ENCODE measurements around the gene KLHL21. TPM values are rescaled to one million over a fixed set of nuclear protein-coding genes. Genes with fewer than 3 reads are reported as not detected.

KLHL21 gene
- total and polyA plus RNA-seq, 7 donors, result 83.1 to 253 (median 120) TPM

DNA sequence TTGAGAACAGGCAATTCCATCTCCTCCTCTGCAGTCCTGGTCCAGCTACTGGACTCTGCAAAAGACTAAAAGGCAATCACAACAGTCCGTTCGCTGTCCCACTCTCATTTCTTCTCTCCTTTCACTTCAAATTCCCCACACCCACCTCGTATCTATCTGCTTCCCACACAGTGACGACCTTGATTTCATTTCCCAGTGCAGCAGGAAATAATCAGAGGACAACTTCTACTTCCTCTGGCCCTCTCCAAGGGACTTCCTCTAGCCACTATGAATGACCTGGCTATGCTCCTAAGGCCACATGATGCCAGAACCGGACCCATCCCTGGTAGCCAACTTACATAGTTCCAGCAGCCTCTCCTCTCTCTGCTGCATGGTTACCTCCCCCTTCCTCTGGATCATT, 56.3 kb downstream of the KLHL21 start:
- WGBS, 3 donors, result 56 to 62% (median 60%) methylated on average over 5 of the region's 5 CpGs
- TF ChIP-seq, protein P1, sequence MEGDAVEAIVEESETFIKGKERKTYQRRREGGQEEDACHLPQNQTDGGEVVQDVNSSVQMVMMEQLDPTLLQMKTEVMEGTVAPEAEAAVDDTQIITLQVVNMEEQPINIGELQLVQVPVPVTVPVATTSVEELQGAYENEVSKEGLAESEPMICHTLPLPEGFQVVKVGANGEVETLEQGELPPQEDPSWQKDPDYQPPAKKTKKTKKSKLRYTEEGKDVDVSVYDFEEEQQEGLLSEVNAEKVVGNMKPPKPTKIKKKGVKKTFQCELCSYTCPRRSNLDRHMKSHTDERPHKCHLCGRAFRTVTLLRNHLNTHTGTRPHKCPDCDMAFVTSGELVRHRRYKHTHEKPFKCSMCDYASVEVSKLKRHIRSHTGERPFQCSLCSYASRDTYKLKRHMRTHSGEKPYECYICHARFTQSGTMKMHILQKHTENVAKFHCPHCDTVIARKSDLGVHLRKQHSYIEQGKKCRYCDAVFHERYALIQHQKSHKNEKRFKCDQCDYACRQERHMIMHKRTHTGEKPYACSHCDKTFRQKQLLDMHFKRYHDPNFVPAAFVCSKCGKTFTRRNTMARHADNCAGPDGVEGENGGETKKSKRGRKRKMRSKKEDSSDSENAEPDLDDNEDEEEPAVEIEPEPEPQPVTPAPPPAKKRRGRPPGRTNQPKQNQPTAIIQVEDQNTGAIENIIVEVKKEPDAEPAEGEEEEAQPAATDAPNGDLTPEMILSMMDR (IDR thresholded peaks at IDR 0.05), result no peak
- Histone ChIP-seq H3K27me3 (ENCODE audit: insufficient read depth in 3 of 3, low read length in 2 of 3) (no peaks in the 10 kb centered on the region), H3K9me3 (no peaks in the 10 kb centered on the region), H3K36me3 (ENCODE audit: insufficient read depth in 1 of 2, low read depth in 1 of 2) (peaks cover 9 to 93% of the 10 kb centered on the region in 2 donors), H3K27ac (no peak overlapping the region), H3K4me1 (no peaks in the 10 kb centered on the region), H3K4me3 (no peak overlapping the region)
- intact Hi-C loops (cut with DNase I), result no loop called here
- DNase-seq (no peak), ATAC-seq (peak in 1 of 4 donors; percentile 32)

DNA sequence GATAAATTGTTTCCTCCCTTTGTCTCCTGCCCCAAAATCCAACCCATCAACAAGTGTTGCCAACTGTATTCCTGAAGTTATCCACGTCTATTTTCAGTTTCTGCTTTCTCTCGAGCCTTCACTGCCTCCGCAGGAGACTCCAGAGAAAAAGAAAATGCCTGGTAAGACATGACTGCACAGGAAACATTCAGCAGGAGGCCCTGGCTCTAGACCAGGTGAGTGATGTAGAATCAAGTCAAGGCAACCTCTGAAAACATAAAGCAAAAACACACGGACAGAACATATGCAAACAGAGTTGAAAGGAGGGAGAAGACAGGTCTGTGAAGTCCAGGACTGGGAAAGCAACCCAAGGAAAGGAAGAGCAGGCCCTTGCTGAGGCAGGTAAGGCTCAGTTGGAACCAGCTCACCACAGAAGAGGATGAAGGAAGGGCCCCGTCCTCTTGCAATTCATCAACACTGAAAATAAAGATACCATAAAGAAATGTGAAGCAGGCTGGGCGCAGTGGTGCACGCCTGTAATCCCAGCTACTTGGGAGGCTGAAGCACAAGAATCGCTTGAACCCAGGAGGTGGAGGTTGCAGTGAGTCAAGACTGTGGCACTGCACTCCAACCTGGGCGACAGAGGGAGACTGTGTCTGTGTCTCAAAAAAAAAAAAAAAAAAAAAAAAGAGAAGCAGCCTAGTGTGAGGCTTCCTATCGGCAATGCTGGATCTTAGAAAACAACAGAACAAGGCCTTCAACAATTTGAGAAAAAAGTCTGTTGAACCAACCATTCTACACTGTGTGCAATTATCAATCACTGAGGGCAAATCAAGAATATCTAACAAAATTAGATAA, 57.2 kb downstream of the KLHL21 start:
- ATAC-seq (no peak), DNase-seq (no peak)
- H3K4me3 ChIP-seq, result no peak overlapping the region
- TF ChIP-seq, protein P1 (IDR thresholded peaks at IDR 0.05), result no peak
- H3K27me3 ChIP-seq (ENCODE audit: insufficient read depth in 3 of 3, low read length in 2 of 3), result no peaks in the 10 kb centered on the region
- H3K9me3 ChIP-seq, result no peaks in the 10 kb centered on the region
- no peak overlapping the region for H3K27ac ChIP-seq
- intact Hi-C loops (cut with DNase I), result no loop called here
- H3K36me3 ChIP-seq (ENCODE audit: insufficient read depth in 1 of 2, low read depth in 1 of 2), result peaks cover 9 to 94% of the 10 kb centered on the region in 2 donors
- WGBS, 3 donors, result 57 to 70% (median 60%) methylated on average over 10 of the region's 10 CpGs
- no peaks in the 10 kb centered on the region for H3K4me1 ChIP-seq

DNA sequence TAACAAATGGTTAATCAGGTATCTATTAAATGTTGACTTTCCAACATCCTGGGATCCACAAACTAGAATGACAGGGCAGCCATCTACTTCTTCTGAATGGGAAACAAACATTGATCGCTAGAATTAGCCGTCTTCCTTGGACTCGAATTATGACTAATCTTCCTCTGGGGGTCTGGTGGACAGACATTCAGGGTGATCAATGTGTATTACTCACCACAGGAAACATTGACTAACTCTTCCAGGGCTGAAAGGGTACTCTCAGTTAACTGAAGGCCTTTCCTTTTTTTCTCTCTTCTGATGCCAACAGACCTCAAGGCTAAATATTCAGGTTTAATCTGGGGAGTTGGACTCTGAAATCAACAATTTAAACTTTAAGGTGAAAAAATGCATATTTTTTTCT, 57.8 kb downstream of the KLHL21 start:
- Histone ChIP-seq H3K9me3 (no peaks in the 10 kb centered on the region), H3K27ac (no peak overlapping the region), H3K4me3 (no peak overlapping the region), H3K36me3 (ENCODE audit: insufficient read depth in 1 of 2, low read depth in 1 of 2) (peaks cover 9 to 92% of the 10 kb centered on the region in 2 donors), H3K27me3 (ENCODE audit: insufficient read depth in 3 of 3, low read length in 2 of 3) (no peaks in the 10 kb centered on the region), H3K4me1 (no peaks in the 10 kb centered on the region)
- ATAC-seq, result no peak
- intact Hi-C loops (cut with DNase I), result no loop called here
- TF ChIP-seq, protein P1 (IDR thresholded peaks at IDR 0.05), result no peak
- 78 to 81% (median 80%) methylated on average over 3 of the region's 3 CpGs for WGBS, 3 donors
- no peak for DNase-seq

Other genes with a start within 250 kb of the KLHL21 start
- gene ACOT7, start 209.1 kb downstream of the KLHL21 start, total RNA-seq, result 1 to 10 TPM; 3.5 to 4.9 (median 4.0) TPM
- gene ACOT7, start 209.1 kb downstream of the KLHL21 start, polyA plus RNA-seq, result 10 to 100 TPM in 1 of 3 donors, 1 to 10 TPM in 2; 2.3 to 12.4 (median 4.9) TPM
- under 1 TPM in 1 of 4 donors, not detected in 3; 0.06 TPM for gene HES2, start 182.9 kb downstream of the KLHL21 start, total RNA-seq
- gene HES2, start 182.9 kb downstream of the KLHL21 start, polyA plus RNA-seq, result under 1 TPM in 1 of 3 donors, not detected in 2; 0.13 TPM
- gene ESPN, start 178.1 kb downstream of the KLHL21 start, total RNA-seq, result not detected
- under 1 TPM in 1 of 3 donors, not detected in 2; 0.12 TPM for gene ESPN, start 178.1 kb downstream of the KLHL21 start, polyA plus RNA-seq
- gene TNFRSF25, start 136.7 kb downstream of the KLHL21 start, total RNA-seq, result 1 to 10 TPM; 1.5 to 2.6 (median 2.2) TPM
- gene TNFRSF25, start 136.7 kb downstream of the KLHL21 start, polyA plus RNA-seq, result 1 to 10 TPM; 1.5 to 2.7 (median 1.6) TPM
- 1 to 10 TPM; 2.6 to 3.3 (median 3.2) TPM for gene PLEKHG5, start 111.2 kb downstream of the KLHL21 start, total RNA-seq
- gene PLEKHG5, start 111.2 kb downstream of the KLHL21 start, polyA plus RNA-seq, result 1 to 10 TPM; 1.5 to 2.3 (median 2.0) TPM
- gene NOL9, start 48.4 kb downstream of the KLHL21 start, total RNA-seq, result 10 to 100 TPM; 17.1 to 26.1 (median 22.8) TPM
- gene NOL9, start 48.4 kb downstream of the KLHL21 start, polyA plus RNA-seq, result 10 to 100 TPM in 1 of 3 donors, 1 to 10 TPM in 2; 5.0 to 10.6 (median 9.5) TPM
- gene TAS1R1, start 47.6 kb downstream of the KLHL21 start, total RNA-seq, result not detected
- gene TAS1R1, start 47.6 kb downstream of the KLHL21 start, polyA plus RNA-seq, result under 1 TPM in 2 of 3 donors, not detected in 1; 0.04 to 0.16 TPM
- gene ZBTB48, start 22.9 kb downstream of the KLHL21 start, total RNA-seq, result 10 to 100 TPM in 3 of 4 donors, 1 to 10 TPM in 1; 3.7 to 12.0 (median 11.4) TPM
- 10 to 100 TPM in 2 of 3 donors, 1 to 10 TPM in 1; 9.7 to 16.6 (median 15.1) TPM for gene ZBTB48, start 22.9 kb downstream of the KLHL21 start, polyA plus RNA-seq
- 10 to 100 TPM in 1 of 4 donors, 1 to 10 TPM in 3; 5.4 to 21.3 (median 8.2) TPM for gene PHF13, start 10.9 kb upstream of the KLHL21 start, total RNA-seq
- gene PHF13, start 10.9 kb upstream of the KLHL21 start, polyA plus RNA-seq, result 1 to 10 TPM; 4.8 to 7.5 (median 7.1) TPM
- 10 to 100 TPM in 2 of 4 donors, 1 to 10 TPM in 2; 8.9 to 18.8 (median 13.4) TPM for gene THAP3, start 22.0 kb upstream of the KLHL21 start, total RNA-seq
- 10 to 100 TPM; 19.6 to 40.1 (median 22.8) TPM for gene THAP3, start 22.0 kb upstream of the KLHL21 start, polyA plus RNA-seq
- 10 to 100 TPM; 40.4 to 58.8 (median 51.1) TPM for gene DNAJC11, start 98.9 kb upstream of the KLHL21 start, total RNA-seq
- 10 to 100 TPM; 28.2 to 65.4 (median 63.9) TPM for gene DNAJC11, start 98.9 kb upstream of the KLHL21 start, polyA plus RNA-seq
- gene CAMTA1, start 182.6 kb upstream of the KLHL21 start, total RNA-seq, result 10 to 100 TPM; 64.6 to 76.5 (median 66.9) TPM
- 100 to 1,000 TPM in 2 of 3 donors, 10 to 100 TPM in 1; 88.3 to 206 (median 130) TPM for gene CAMTA1, start 182.6 kb upstream of the KLHL21 start, polyA plus RNA-seq

Data from psoas muscle (tissue), 8 donors.